Fibroblast of lung (primary cell): Measurements from ENCODE around the gene KREMEN1. TPM values are rescaled to one million over a fixed set of nuclear protein-coding genes. Genes with fewer than 3 reads are reported as not detected.

Source experiments
- DNase-seq, 2 donors: peaks; one replicate each; pipeline versions ENCODE4 v3.0.0 to v3.0.0-alpha.2; 2010; ENCODE audit warnings: low read depth in 2 of 2
- H2AFZ ChIP-seq: 2 replicates; pipeline ENCODE4 v1.5.1; 2012; ENCODE audit warnings: low read length, control low read depth, inconsistent platforms
- H3K27ac ChIP-seq: 2 replicates; pipeline ENCODE4 v1.5.1; 2011; ENCODE audit warnings: low read length, control low read depth; ENCODE audit not compliant: insufficient read depth
- H3K27me3 ChIP-seq: 2 replicates; pipeline ENCODE4 v1.5.1; 2011; ENCODE audit warnings: mild to moderate bottlenecking, low read length; ENCODE audit not compliant: control insufficient read depth, insufficient read depth
- H3K36me3 ChIP-seq: 2 replicates; pipeline ENCODE4 v1.5.1; 2011; ENCODE audit warnings: low read length; ENCODE audit not compliant: control insufficient read depth, insufficient read depth
- H3K4me1 ChIP-seq: 2 replicates; pipeline ENCODE4 v1.5.1; 2011; ENCODE audit warnings: low read length; ENCODE audit not compliant: control insufficient read depth, insufficient read depth; ENCODE audit errors: extremely low read depth
- H3K4me2 ChIP-seq: 2 replicates; pipeline ENCODE4 v1.5.1; 2011; ENCODE audit warnings: low read length, control low read depth; ENCODE audit not compliant: insufficient read depth; ENCODE audit errors: extremely low read depth
- H3K4me3 ChIP-seq, 4 experiments: fragments of 200-600 bp in 1 of 4; sonication (generic) in 1 of 4; replicated peaks in 1 of 4; 2 replicates each; pipeline ENCODE4 v1.5.1; 2011 to 2016; ENCODE audit warnings: low read length in 4 of 4, low read depth in 3 of 4, mild to moderate bottlenecking in 3 of 4, control low read depth in 2 of 4, inconsistent platforms in 1 of 4, mixed read lengths in 1 of 4; ENCODE audit not compliant: insufficient read depth in 1 of 4; ENCODE audit errors: control extremely low read depth in 1 of 4
- H3K79me2 ChIP-seq: 2 replicates; pipeline ENCODE4 v1.5.1; 2012; ENCODE audit warnings: mild to moderate bottlenecking, low read length, inconsistent platforms; ENCODE audit not compliant: control insufficient read depth, insufficient read depth
- H3K9ac ChIP-seq: 2 replicates; pipeline ENCODE4 v1.5.1; 2011; ENCODE audit warnings: mild to moderate bottlenecking, low read length, control low read depth; ENCODE audit not compliant: insufficient read depth
- H3K9me3 ChIP-seq: 2 replicates; pipeline ENCODE4 v1.5.1; 2012; ENCODE audit warnings: low read depth, low read length; ENCODE audit not compliant: control insufficient read depth, insufficient read depth
- H4K20me1 ChIP-seq: 2 replicates; pipeline ENCODE4 v1.5.1; 2011; ENCODE audit warnings: low read length; ENCODE audit not compliant: control insufficient read depth, insufficient read depth; ENCODE audit errors: extremely low read depth
- CTCF ChIP-seq, 2 donors: IDR thresholded peaks in 1 of 2; conservative IDR thresholded peaks in 1 of 2; 1 replicate in 1 of 2; 2 replicates in 1 of 2; pipeline ENCODE4 v1.5.1; 2011 to 2012; ENCODE audit warnings: low read length in 2 of 2, control low read depth in 1 of 2, inconsistent platforms in 1 of 2, low read depth in 1 of 2, mild to moderate bottlenecking in 1 of 2
- EZH2 ChIP-seq: IDR thresholded peaks from 2 replicates; pipeline ENCODE4 v1.5.1; 2012; ENCODE audit warnings: low read length, control low read depth, mild to moderate bottlenecking; ENCODE audit errors: missing control alignments
- polyA plus RNA-seq, 2 donors: library from polyadenylated mRNA; depleted of rRNA in 1 of 2; stranded (reverse) in 1 of 2; unstranded in 1 of 2; fragments of >200 nt; gene quantifications; 2 replicates each; pipeline ENCODE4 v1.2.1, GENCODE V29; 2011 to 2012; ENCODE audit warnings: missing spikeins in 1 of 2
- total RNA-seq: library from RNA; depleted of rRNA; stranded (reverse); fragments of >200 nt; gene quantifications from 2 replicates; pipeline ENCODE4 v1.2.1, GENCODE V29; 2014

KREMEN1 gene
- total and polyA plus RNA-seq, 2 donors (not counting 1 experiment from before 2014, with no cell fraction given), result 7.0 to 12.9 TPM

GRCh38 chr22:29142116-29142515, 69.3 kb downstream of the KREMEN1 start:
- Histone ChIP-seq H3K36me3 (no peaks in the 10 kb centered on the region), H3K4me2 (no peak overlapping the region), H3K9me3 (no peaks in the 10 kb centered on the region), H2AFZ (no peak overlapping the region), H3K27me3 (no peaks in the 10 kb centered on the region), H3K9ac (no peak overlapping the region), H3K4me3 (no peak overlapping the region), H3K4me1 (no peaks in the 10 kb centered on the region), H3K79me2 (no peaks in the 10 kb centered on the region), H3K27ac (no peak overlapping the region), H4K20me1 (no peaks in the 10 kb centered on the region)
- no peak for TF ChIP-seq EZH2
- no peak for TF ChIP-seq CTCF (conservative IDR thresholded peaks at IDR 0.05 in 1 of 2, IDR thresholded peaks at IDR 0.05 in 1 of 2; ENCODE audit: low read depth in 1 of 2, low read length in 2 of 2)
- no peak for DNase-seq

GRCh38 chr22:29143941-29144785, 71.3 kb downstream of the KREMEN1 start:
- Histone ChIP-seq H4K20me1 (no peaks in the 10 kb centered on the region), H3K27me3 (no peaks in the 10 kb centered on the region), H2AFZ (no peak overlapping the region), H3K4me2 (no peak overlapping the region), H3K27ac (no peak overlapping the region), H3K36me3 (no peaks in the 10 kb centered on the region), H3K9me3 (no peaks in the 10 kb centered on the region), H3K4me3 (no peak overlapping the region), H3K4me1 (no peaks in the 10 kb centered on the region), H3K9ac (no peak overlapping the region), H3K79me2 (no peaks in the 10 kb centered on the region)
- TF ChIP-seq EZH2 (no peak), CTCF (conservative IDR thresholded peaks at IDR 0.05 in 1 of 2, IDR thresholded peaks at IDR 0.05 in 1 of 2; ENCODE audit: low read depth in 1 of 2, low read length in 2 of 2) (no peak)
- DNase-seq, result no peak

- DNase-seq, result no peak
- H2AFZ ChIP-seq, result no peak overlapping the region
Measured at GRCh38 chr22:29144786-29145160, 71.9 kb downstream of the KREMEN1 start.

More at GRCh38 chr22:29144786-29145160, 71.9 kb downstream of the KREMEN1 start:
- TF ChIP-seq EZH2, result no peak
- no peak for TF ChIP-seq CTCF (conservative IDR thresholded peaks at IDR 0.05 in 1 of 2, IDR thresholded peaks at IDR 0.05 in 1 of 2; ENCODE audit: low read depth in 1 of 2, low read length in 2 of 2)
- Histone ChIP-seq H3K4me2 (no peak overlapping the region), H3K4me3 (no peak overlapping the region), H4K20me1 (no peaks in the 10 kb centered on the region), H3K9ac (no peak overlapping the region), H3K27ac (no peak overlapping the region), H3K79me2 (no peaks in the 10 kb centered on the region), H3K4me1 (no peaks in the 10 kb centered on the region), H3K9me3 (no peaks in the 10 kb centered on the region), H3K36me3 (no peaks in the 10 kb centered on the region), H3K27me3 (no peaks in the 10 kb centered on the region)
